Measurements from ENCODE around the gene PSD2.

PSD2 gene

GRCh38 chr5:139821806-139822552 is 26.4 kb downstream of the PSD2 start:
- in situ Hi-C loops (cut with MboI; ENCODE audit: low sequenced_read_pairs, unreplicated experiment), result no loop called here
- no peak for TF ChIP-seq CTCF (IDR thresholded peaks at IDR 0.05; ENCODE audit: borderline replicate concordance, control extremely low read depth, extremely low read depth, insufficient read depth, missing control alignments)

GRCh38 chr5:139822553-139823425 is 27.2 kb downstream of the PSD2 start:
- DNase-seq (ENCODE audit: low spot score), result no peak
- no peak for TF ChIP-seq CTCF (IDR thresholded peaks at IDR 0.05; ENCODE audit: borderline replicate concordance, control extremely low read depth, extremely low read depth, insufficient read depth, missing control alignments)
- in situ Hi-C loops (cut with MboI; ENCODE audit: low sequenced_read_pairs, unreplicated experiment), result no loop called here

More at GRCh38 chr5:139821806-139822552, 26.4 kb downstream of the PSD2 start:
- no peak for DNase-seq (ENCODE audit: low spot score)

GRCh38 chr5:139823757-139824355 is 28.2 kb downstream of the PSD2 start:
- DNase-seq (ENCODE audit: low spot score), result no peak
- no peak for TF ChIP-seq CTCF (IDR thresholded peaks at IDR 0.05; ENCODE audit: borderline replicate concordance, control extremely low read depth, extremely low read depth, insufficient read depth, missing control alignments)
- in situ Hi-C loops (cut with MboI; ENCODE audit: low sequenced_read_pairs, unreplicated experiment), result no loop called here

- no peak for DNase-seq (ENCODE audit: low spot score)
- no peak for TF ChIP-seq CTCF (IDR thresholded peaks at IDR 0.05; ENCODE audit: borderline replicate concordance, control extremely low read depth, extremely low read depth, insufficient read depth, missing control alignments)
- in situ Hi-C loops (cut with MboI; ENCODE audit: low sequenced_read_pairs, unreplicated experiment), result no loop called here
These were observed 30.1 kb downstream of the PSD2 start for GRCh38 chr5:139825690-139826089.

- DNase-seq (ENCODE audit: low spot score), result no peak
- in situ Hi-C loops (cut with MboI; ENCODE audit: low sequenced_read_pairs, unreplicated experiment), result no loop called here
- no peak for TF ChIP-seq CTCF (IDR thresholded peaks at IDR 0.05; ENCODE audit: borderline replicate concordance, control extremely low read depth, extremely low read depth, insufficient read depth, missing control alignments)
These were observed 32.7 kb downstream of the PSD2 start for GRCh38 chr5:139828207-139828895.

GRCh38 chr5:139829471-139829870 is 33.9 kb downstream of the PSD2 start:
- no peak for TF ChIP-seq CTCF (IDR thresholded peaks at IDR 0.05; ENCODE audit: borderline replicate concordance, control extremely low read depth, extremely low read depth, insufficient read depth, missing control alignments)
- no peak for DNase-seq (ENCODE audit: low spot score)
- in situ Hi-C loops (cut with MboI; ENCODE audit: low sequenced_read_pairs, unreplicated experiment), result no loop called here

Data from GM13976 (cell line).